T follicular helper cell (primary cell): ENCODE results near the gene PI4K2B.
"Not testable (repeated sequence)": the region's sequence is repeated elsewhere in the genome, so short reads cannot be mapped to it uniquely, and the experiment has no call there.

Source experiments
- DNase-seq: peaks from one replicate; pipeline ENCODE4 v3.0.0-alpha.2; 2020; ENCODE audit warnings: low read depth

The PI4K2B gene

DNA sequence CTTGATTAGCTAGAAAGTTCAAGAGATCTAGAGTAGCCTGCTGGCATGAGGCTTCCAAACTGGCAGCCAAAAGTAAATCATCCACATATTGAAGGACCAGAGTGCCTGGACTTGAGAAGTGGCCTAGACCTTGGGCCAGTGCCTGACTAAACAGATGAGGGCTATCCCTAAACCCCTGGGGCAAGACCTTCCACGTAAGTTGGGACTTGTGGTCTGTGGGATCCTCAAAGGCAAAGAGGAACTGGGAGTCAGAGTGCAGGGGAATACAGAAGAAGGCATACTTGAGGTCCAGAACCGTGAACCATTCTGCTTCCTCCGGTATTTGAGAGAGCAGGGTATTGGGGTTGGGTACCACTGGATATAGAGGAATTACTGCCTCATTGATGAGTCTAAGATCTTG is 8.4 kb downstream of the PI4K2B start:
- not testable (repeated sequence) for DNase-seq

DNA sequence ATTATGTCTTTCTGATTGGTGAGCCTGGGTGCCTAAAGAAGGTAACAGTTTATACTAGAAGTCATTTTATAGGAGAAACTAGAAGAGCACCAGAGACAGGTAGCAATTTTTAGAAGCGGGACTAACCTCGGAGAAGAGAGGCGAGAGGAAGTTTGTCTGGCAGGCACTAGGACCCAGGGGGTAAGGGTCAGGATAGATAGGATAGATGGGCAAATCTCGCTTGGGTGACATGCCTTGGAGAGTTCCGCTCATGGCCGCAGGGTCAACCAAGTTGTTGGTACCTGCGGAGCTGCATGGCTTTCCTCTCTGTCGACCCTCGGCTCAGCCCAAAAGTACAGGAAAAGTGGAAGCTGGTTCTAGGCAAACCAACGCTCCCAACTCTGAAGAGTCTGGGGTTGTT is 11.3 kb downstream of the PI4K2B start:
- DNase-seq, result no peak

DNA sequence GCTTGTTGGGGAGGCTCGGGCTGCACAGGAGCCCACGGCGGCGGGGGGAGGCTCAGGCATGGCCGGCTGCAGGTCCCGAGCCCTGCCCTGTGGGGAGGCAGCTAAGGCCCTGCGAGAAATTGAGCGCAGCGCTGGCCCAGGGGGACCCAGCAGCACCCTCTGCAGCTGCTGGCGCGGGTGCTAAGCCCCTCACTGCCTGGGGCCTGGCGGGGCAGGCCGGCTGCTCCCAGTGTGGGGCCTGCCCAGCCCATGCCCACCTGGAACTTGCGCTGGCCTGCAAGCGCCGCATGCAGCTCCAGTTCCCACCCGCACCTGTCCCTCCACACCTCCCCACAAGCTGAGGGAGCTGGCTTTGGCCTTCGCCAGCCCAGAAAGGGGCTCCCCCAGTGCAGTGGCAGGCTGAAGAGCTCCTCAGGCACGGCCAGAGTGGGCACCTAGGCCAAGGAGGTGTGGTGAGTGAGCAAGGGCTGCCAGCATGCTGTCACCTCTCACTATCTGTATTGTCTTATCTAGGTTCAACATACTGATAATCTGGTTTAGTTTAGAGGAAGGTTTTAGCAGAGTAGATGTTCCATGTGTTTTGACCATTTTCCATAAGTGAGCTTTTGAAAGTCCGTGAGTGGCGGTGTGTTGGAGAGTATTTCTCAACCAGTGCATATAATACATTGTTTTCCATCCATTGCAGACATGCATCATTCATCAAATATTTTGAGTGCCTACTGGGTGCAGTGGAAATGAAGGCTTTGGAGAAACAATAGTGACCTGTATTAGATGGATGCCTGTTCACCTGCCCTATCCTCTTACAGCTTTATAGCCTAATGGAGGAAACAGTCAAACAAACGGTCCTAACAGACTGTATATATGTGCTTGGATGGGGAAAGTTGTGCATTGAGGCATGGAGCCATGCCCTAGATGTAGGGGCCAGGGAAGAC is 13.1 kb downstream of the PI4K2B start:
- no peak for DNase-seq

DNA sequence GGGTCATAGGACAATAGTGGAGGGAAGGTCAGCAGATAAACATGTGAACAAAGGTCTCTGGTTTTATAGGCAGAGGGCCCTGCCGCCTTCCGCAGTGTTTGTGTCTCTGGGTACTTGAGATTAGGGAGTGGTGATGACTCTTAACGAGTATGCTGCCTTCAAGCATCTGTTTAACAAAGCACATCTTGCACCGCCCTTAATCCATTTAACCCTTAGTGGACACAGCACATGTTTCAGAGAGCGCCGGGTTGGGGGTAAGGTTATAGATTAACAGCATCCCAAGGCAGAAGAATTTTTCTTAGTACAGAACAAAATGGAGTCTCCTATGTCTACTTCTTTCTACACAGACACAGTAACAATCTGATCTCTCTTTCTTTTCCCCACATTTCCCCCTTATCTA is 15.0 kb downstream of the PI4K2B start:
- DNase-seq, result not testable (repeated sequence)

DNA sequence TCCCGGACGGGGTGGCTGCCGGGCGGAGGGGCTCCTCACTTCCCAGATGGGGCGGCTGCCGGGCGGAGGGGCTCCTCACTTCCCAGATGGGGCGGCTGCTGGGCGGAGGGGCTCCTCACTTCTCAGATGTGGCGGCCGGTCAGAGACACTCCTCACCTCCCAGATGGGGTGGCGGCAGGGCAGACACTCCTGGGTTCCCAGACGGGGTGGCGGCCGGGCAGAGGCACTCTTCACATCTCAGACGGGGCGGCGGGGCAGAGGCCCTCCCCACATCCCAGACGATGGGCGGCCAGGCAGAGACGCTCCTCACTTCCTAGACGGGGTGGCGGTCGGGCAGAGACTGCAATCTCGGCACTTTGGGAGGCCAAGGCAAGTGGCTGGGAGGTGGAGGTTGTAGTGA is 15.7 kb downstream of the PI4K2B start:
- DNase-seq, result not testable (repeated sequence)

DNA sequence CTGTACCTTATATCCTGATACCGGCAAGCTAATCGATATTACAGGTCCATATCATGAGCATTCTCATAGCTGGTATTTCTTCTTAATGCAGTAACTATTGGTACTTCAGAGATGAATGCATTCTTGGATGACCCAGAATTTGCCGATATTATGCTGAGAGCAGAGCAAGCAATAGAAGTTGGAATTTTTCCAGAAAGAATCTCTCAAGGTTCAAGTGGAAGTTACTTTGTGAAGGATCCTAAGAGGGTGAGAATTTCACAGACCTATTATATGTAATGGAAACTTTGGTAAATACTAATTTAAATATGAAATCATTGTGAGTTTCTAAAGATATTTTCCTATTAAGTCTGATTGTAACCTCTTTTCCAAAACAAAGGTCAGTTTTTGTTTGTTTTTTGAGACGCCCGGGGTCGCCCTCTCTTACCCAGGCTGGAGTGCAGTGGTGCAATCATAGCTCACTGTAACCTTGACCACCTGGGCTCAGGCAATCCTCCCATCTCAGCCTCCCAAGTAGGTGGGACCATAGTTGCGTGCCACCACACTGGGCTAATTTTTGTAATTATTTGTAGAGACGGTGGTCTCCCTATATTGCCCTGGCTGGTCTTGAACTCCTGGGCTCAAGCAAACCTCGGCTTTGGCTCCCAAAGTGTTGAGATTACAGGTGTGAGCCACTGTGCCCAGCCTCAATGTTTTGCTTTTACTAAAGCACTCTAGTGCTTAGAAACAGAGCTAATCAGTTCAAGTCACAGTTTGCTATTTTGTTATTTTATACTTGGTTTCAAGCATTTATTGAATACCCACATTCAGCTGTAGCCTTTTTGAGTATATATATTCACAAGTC is 18.6 kb downstream of the PI4K2B start:
- no peak for DNase-seq

DNA sequence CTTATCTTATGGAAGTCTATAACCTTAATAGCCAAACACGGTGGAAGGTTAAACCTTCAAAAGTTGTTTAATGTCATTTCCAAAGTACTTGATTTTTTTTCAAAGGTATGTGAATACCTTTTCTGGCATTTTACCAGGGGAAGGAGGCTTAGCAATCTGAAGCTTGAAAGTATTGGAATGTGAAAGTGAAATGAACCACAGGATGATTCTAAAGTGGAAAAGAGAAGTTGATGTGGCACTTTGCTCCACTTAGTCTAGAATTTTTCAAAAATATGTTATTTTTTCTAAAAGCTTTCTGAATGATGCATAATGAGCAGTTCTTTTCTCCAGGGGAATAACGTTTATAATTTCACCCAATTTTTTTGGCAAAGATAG is 19.2 kb downstream of the PI4K2B start:
- no peak for DNase-seq

DNA sequence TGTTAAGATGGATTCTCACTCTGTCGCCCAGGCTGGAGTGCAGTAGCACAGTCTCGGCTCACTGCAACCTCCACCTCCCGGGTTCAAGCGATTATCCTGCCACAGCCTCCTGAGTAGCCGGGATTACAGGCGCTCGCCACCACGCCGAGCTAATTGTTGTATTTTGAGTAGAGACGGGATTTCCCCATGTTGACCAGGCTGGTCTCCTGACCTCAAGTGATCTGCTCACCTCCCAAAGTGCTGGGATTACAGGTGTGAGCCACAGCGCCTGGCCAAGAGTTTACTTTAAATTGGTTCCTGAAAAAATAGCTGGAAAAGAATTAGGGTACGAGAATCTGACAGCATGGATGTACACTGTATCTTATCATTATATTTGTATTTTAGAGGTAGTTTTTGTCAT is 20.0 kb downstream of the PI4K2B start:
- not testable (repeated sequence) for DNase-seq

DNA sequence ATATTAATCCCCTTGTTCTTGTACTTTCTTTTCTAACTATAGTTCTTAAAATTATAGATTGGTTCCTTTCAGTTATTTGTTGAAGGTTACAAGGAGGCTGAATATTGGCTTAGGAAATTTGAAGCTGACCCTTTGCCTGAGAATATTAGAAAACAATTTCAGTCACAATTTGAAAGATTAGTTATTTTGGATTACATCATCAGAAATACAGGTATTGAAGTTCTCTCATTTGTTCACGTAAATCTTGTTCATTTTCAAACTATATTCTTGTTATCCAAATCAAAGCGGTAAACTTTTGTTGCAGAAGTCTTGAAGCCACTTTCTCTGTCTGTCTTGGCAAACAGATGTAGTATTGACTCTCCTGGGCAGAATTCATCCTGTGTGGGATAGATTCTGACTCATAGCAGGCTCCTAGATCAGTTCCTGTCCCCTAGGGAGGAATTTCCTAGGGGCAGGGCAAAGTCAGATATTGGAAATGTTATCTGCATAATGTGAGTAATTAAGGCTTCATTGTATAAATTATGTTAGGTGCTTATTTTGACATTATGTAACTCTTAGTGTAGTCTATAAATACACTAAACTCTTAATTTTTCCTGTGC is 25.2 kb downstream of the PI4K2B start:
- no peak for DNase-seq

DNA sequence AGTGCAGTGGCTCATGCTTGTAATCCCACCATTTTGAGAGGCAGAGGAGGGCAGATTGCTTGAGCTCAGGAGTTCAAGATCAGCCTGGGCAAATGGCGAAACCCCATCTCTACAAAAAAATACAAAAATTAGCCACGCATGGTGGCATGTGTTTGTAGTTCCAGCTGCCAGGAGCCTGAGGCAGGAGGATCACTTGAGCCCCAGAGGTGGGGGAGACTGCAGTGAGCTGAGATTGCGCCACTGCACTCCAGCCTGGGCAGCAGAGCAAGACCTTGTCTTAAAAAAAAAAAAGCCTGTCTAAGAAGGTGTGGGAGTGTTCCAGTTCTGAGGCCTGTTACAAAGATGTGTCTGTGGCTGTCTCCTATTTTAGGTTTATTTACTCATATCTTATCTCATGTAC is 38.0 kb downstream of the PI4K2B start:
- DNase-seq, result no peak

DNA sequence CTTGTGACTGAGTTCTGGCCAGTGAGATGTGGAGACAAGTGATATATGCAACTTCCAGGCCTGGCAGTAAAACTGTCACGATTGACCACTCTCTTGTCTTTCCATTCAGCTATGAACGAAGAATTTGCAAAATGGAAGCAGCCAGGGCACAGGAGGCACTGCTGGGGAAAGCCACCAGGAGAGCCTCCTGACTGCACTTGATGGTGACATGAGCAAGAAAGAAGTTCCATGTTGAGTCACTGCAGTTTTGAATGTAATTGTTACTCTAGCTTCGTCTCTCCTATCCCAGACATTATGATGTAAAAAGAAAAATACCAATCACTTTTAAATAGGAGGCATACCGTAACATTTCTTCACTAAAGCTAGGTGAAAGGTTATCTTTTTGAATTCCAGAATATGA is 46.4 kb downstream of the PI4K2B start:
- DNase-seq, result no peak

DNA sequence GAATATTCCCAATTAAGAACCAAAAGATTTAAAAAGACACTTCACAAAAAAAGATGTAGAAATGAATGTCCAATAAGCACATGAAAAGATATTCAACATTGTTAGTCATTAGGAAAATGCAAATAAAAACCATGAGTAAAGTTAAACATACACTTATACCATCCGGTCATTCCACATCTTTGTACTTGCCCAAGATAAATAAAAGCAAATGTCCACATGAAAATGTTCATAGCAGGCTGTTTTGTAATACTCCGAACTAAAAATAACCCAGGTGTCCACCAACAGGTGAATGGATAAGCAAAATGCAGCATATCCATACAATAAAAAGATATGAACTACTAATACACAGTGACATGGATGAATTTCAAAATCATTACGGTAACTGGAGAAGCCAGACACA is 50.1 kb downstream of the PI4K2B start:
- DNase-seq, result no peak

DNA sequence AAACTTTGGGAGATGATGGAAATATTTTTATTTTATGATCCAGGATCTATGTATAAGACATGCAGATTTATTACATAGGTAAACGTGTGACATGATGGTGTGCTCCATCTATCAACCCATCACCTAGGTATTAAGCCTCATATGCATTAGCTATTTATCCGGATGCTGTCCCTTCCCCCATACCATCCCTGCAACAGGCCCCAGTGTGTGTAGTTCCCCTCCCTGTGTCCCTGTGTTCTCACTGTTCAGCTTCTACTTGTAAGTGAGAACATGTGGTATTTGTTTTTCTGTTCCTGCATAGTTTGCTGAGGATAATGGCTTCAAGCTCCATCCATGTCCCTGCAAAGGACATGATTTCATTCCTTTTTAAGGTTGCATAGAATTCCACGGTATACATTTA is 50.6 kb downstream of the PI4K2B start:
- no peak for DNase-seq

DNA sequence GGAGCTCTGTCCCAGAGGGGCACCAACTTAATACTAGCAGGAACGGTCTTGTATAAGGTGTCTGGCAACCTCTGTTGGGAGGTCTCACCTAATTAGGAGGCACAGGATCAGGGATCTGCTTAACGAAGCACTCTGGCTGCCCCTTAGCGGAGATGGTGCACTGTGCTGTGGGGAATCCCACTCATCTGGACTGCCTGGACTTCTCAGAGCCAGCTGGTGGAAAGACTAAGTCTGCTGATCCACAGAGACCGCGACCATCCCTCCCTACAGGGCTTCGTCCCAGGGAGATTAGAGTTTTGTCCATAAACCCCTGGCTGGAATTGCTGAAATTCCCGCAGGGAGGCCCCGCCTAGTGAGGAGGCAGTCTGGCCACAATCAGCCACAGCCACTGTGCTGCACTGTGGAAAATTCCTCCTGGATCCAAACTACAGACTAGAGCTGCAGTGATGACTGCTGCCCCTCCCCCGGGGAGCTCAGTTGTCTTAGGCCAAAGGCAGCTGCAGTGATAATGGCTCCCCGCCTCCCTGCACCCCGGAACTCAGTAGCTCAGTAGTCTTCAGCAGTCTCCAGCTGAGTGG is 56.7 kb downstream of the PI4K2B start:
- DNase-seq, result no peak

DNA sequence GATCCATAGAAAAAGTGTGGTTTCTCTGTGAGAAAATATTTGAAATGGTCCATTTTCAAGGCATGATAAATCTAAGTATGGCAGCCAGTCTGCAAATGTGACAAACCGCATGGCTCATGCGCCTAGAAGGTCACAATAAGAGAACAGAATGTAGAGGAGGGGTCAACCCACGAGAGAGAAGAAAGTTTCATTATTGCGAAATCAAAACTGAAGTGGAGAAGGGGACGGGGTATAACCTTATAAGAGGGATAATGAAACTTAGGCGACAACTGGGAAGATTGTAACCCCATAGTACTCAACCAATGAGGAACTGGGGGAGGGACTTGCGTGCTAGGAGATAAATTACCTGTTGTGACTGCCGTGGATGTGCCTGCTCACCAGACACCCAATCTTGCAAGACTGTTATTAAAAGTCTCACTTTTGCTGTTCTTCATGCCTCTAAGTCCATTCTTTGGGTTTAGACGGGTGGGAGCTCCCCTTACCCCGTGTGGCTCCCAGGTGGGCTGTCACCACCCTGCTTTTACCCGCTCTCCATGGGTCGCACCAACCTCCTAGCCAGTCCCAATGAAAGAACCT is 57.4 kb downstream of the PI4K2B start:
- no peak for DNase-seq

DNA sequence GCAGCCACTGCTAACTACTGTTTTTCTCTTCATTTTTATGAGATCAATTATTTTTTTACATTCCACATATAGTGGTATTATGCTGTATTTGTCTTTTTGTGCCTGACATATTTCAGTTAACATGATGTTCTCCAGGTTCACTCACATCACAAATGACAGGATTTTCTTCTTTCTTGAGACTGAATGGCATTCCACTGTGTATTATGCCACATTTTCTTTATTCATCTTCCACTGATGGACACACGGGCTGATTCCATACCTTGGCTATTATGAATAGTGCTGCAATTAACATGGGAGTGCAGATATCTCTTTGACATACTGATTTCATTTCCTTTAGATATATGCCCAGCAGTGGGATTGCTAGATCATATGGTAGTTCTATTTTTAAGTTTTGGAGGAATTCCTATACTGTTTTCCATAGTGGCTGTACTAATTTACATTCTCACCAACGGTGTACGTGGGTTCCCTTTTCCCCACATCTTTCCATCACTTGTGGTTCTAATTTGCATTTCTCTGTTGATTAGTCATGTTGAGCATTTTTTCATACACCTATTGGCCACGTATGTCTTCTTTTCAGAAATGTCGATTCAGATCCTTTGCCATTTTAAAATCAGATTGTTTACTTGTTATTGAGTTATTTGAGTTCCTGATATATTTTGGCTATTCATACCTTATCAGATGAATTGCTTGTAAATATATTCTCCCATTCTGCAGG is 63.9 kb downstream of the PI4K2B start:
- no peak for DNase-seq

DNA sequence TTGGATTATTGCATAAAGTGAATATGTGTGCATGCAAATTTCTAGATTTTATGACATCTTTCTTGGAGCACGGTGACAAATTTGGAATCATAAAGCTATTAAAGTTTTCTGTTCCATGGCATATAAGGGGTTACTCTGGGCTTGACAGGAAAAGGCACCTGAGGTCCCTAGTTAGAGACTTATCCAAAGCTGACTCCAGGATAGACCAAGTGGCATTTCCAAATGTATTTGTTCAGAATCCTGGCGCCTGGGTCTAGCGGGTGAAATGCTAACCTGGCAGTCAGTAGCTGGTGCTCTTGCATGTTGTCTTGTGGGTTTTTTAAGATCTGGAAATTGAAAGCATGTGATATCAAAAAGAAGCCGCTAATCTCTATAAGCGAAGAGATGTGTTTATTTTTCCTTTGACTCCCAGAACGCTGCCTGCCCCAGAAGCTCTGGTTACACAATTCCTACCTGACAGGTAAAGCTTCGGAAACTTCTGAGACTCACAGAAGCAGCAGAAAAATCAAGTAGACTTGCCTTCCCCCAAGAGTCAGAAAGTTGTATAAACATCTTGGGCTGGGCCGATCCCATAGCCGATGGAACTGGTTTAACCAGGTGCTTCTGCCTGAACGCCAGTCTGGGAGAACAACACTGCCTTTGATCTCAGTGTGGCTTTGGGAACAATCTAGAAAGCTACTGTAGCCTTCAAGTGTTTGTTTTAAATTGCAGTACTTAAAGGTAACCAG is 65.8 kb downstream of the PI4K2B start:
- no peak for DNase-seq

DNA sequence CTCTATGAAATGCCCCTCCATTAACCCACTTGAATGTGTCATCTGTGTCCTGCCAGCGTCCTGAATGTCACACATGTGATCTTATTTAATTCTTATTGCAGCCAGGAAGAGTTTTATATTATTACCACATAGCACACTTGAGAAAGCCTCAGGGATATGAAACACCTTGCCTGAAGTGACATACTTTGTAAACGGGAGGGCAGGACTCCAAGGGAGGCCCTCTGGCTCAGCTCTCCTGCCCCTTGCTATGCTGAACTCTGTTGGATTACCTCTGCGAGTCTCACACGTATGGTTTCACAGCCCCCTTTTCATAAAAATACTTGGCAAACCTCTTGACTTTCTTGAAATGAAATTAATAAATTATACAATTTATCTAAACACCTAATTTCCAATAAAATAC is 67.6 kb downstream of the PI4K2B start:
- DNase-seq, result no peak

DNA sequence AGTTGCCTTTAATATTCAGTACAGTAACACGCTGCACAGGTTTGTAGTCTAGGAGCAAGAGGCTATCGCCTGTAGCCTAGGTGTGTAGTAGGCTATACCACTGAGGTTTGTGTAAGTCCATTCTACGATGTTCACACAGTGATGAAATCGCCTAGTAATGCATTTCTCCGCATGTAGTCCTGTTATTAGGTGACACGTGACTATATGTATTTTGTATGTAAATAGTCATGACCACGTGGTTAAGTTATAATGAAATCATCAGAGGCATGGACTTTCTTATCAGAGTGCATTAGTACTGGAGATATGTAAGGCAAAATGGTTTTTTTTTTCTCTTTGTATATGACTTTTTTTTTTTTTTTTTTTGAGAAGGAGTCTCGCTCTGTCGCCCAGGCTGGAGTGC is 68.8 kb downstream of the PI4K2B start:
- DNase-seq, result no peak

DNA sequence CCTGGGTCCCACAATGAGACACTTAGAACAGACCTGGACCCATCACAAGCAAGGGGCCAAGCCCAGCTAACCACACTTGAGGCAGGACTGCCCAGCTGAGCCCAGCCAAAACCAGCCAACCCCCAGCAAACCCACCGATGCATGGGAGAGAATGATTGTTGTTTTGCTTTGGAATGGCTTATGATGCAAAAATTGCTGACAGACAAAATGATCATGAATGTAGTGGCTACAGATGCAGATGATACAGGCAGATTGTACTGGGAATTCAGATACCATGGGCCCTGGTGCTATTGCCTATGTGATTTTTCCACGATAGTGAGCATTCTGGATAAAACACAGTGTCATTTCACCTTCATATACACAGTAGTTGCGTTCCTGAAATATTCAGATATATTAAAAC is 69.7 kb downstream of the PI4K2B start:
- no peak for DNase-seq
